KBM-7 (cell line): ENCODE measurements around the gene AK9.
"Not testable (repeated sequence)": the region's sequence is repeated elsewhere in the genome, so short reads cannot be mapped to it uniquely, and the experiment has no call there.

Experiments used
- DNase-seq: peaks from one replicate; pipeline ENCODE4 v3.0.0-alpha.2; 2015
- in situ Hi-C: fragments of 300-500 bp; cut with MboI; formaldehyde crosslinking; loops from 2 replicates; pipeline ENCODE4 v1.14.3; 2020; ENCODE audit warnings: low sequenced_read_pairs, low pct_unique_long_range_greater_than_20kb, mixed read lengths

Gene AK9

GRCh38 chr6:109471105-109471810, 219.7 kb downstream of the AK9 start:
- no peak for DNase-seq
- in situ Hi-C loops: no loop called here

- no peak for DNase-seq
- in situ Hi-C loops: no loop called here
Measured at GRCh38 chr6:109469591-109470189, 221.3 kb downstream of the AK9 start.

- in situ Hi-C loops: no loop called here
- no peak for DNase-seq
Measured at GRCh38 chr6:109467696-109468095, 223.3 kb downstream of the AK9 start.

- no peak for DNase-seq
- in situ Hi-C loops: no loop called here
Measured at GRCh38 chr6:109466212-109466923, 224.6 kb downstream of the AK9 start.

GRCh38 chr6:109465772-109466171, 225.2 kb downstream of the AK9 start:
- in situ Hi-C loops: no loop called here
- no peak for DNase-seq

- in situ Hi-C loops: no loop called here
- no peak for DNase-seq
Measured at GRCh38 chr6:109461733-109462526, 229.1 kb downstream of the AK9 start.

- DNase-seq, in situ Hi-C loops: not testable (repeated sequence)
Measured at GRCh38 chr6:109461205-109461604, 229.8 kb downstream of the AK9 start.

- DNase-seq: no peak
- in situ Hi-C loops: no loop called here
Measured at GRCh38 chr6:109460161-109460829, 230.7 kb downstream of the AK9 start.

- DNase-seq: peak; percentile 70
- in situ Hi-C loops: no loop called here
Measured at GRCh38 chr6:109458774-109459531, 232.0 kb downstream of the AK9 start.

GRCh38 chr6:109457562-109457996, 233.4 kb downstream of the AK9 start:
- in situ Hi-C loops: no loop called here
- DNase-seq: no peak

- in situ Hi-C loops: no loop called here
- DNase-seq: no peak
Measured at GRCh38 chr6:109456710-109457561, 234.1 kb downstream of the AK9 start.

- DNase-seq: no peak
- in situ Hi-C loops: no loop called here
Measured at GRCh38 chr6:109456111-109456583, 234.9 kb downstream of the AK9 start.

- peak; percentile 52 for DNase-seq
- in situ Hi-C loops: no loop called here
Measured at GRCh38 chr6:109455437-109456110, 235.4 kb downstream of the AK9 start, which contains the start of gene MICAL1. Gene MICAL1 (minus strand): TSS chr6:109455772. CDS start chr6:109454196, 1,576 bp downstream.

GRCh38 chr6:109454496-109455436, 236.2 kb downstream of the AK9 start:
- in situ Hi-C loops: no loop called here
- DNase-seq: peak; percentile 71

GRCh38 chr6:109453594-109454495, 237.2 kb downstream of the AK9 start:
- no peak for DNase-seq

More at GRCh38 chr6:109453594-109454495, 237.2 kb downstream of the AK9 start:
- in situ Hi-C loops: no loop called here
